Pancreas (tissue), 10 donors: Measurements from ENCODE around the gene DMRT2. TPM values are rescaled to one million over a fixed set of nuclear protein-coding genes. Genes with fewer than 3 reads are reported as not detected.
A peak's percentile ranks its signal among the peaks of the same experiment; 100 is the strongest.

Experiments used
- ATAC-seq, 4 donors: fragments of 200-7000 bp; cut with Tn5 transposase; one replicate each; pipeline versions ENCODE4 v1.8.0 to v1.9.1; 2020; ENCODE audit warnings: mild to moderate bottlenecking in 4 of 4, moderate library complexity in 4 of 4
- DNase-seq, 6 donors: peaks; one replicate each; pipeline ENCODE4 v3.0.0-alpha.2; 2020
- FAIRE-seq: peaks from 2 replicates; lab custom pipeline; 2012; peaks lifted over from hg19 to GRCh38; lab: Jason Lieb, UNC
- H3K27ac ChIP-seq, 4 donors: fragments of 200-600 bp; sonication (generic); 1 replicate in 3 of 4; 2 replicates in 1 of 4; pipeline versions ENCODE4 v1.5.0 to v1.8.0; 2020
- H3K27me3 ChIP-seq, 4 donors: fragments of 200-600 bp; one replicate each; pipeline ENCODE4 v1.8.0; 2021
- H3K36me3 ChIP-seq, 3 donors: fragments of 200-600 bp; sonication (generic) in 1 of 3; one replicate each; pipeline versions ENCODE4 v1.5.0 to v1.8.0; 2020 to 2021
- H3K4me1 ChIP-seq, 3 donors: fragments of 200-600 bp; one replicate each; pipeline ENCODE4 v1.8.0; 2021
- H3K4me3 ChIP-seq, 4 donors: fragments of 200-600 bp; sonication (generic) in 2 of 4; one replicate each; pipeline versions ENCODE4 v1.5.0 to v1.8.0; 2020 to 2021
- H3K9me3 ChIP-seq, 4 donors: fragments of 200-600 bp; one replicate each; pipeline ENCODE4 v1.8.0; 2021
- WGBS, 2 donors: extraction: QIAGEN DNeasy Blood & Tissue Kit; methylation state at CpG; one replicate each; pipeline ENCODE4 v1.1.7; 2013; 5-methylcytosine and 5-hydroxymethylcytosine counted together
- intact Hi-C, 3 donors: fragments of 100-400 bp; cut with DNase I; formaldehyde crosslinking; loops; one replicate each; pipeline versions ENCODE4 v1.11.1 to v1.14.2; 2022
- polyA plus RNA-seq, 2 donors: library from polyadenylated mRNA; stranded (reverse); fragments of 200-250 nt; gene quantifications; one replicate each; pipeline ENCODE4 v1.2.3, GENCODE V29; 2013
- total RNA-seq, 6 donors: library from RNA; stranded (reverse); fragmentation: NEBNext Ultra II Directional in 4 of 6; extraction: Animal tissue kit (Norgen Biotek cat#: 25700) in 4 of 6; gene quantifications; one replicate each; pipeline versions ENCODE4 v1.2.1 to v1.2.4, GENCODE V29; 2021 to 2023
- TF ChIP-seq, protein P1 (sequence below), 4 donors: fragments of 200-600 bp; sonication (generic) in 3 of 4; IDR thresholded peaks; one replicate each; pipeline versions ENCODE4 v1.5.0 to v1.8.0; 2021; ENCODE audit warnings: antibody characterized with exemption in 4 of 4
- donor health status: healthy with polysubstance abuse.
- donor health status: DM: no; HTN: no; CAD: no; lungs with moderate emphysema.
- donor health status: DM: no; HTN: no; CAD: no.
- donor health status: control.
- donor health status: control.
- donor health status: Bipolar disorder and iron deficiency.
- donor health status: DM: yes; HTN: yes; CAD: no.
- donor health status: DM: no; HTN: no; CAD: no.
- donor health status: DM: no; HTN: no; CAD: no.
- donor health status: DM: yes; HTN: yes; CAD: no.

The DMRT2 gene
- total and polyA plus RNA-seq, 8 donors, result 0.07 to 0.14 TPM; not detected in 6

GRCh38 chr9:1014640-1015039 lies 35.5 kb upstream of the DMRT2 start:
- H3K36me3 ChIP-seq, result no peaks in the 10 kb centered on the region
- H3K9me3 ChIP-seq, result no peaks in the 10 kb centered on the region
- no peak for DNase-seq
- H3K4me1 ChIP-seq, result no peaks in the 10 kb centered on the region
- no peak overlapping the region for H3K4me3 ChIP-seq
- H3K27ac ChIP-seq, result no peak overlapping the region
- WGBS, 2 donors, result 79 to 93% methylated on average over 2 of the region's 2 CpGs
- TF ChIP-seq, protein P1, sequence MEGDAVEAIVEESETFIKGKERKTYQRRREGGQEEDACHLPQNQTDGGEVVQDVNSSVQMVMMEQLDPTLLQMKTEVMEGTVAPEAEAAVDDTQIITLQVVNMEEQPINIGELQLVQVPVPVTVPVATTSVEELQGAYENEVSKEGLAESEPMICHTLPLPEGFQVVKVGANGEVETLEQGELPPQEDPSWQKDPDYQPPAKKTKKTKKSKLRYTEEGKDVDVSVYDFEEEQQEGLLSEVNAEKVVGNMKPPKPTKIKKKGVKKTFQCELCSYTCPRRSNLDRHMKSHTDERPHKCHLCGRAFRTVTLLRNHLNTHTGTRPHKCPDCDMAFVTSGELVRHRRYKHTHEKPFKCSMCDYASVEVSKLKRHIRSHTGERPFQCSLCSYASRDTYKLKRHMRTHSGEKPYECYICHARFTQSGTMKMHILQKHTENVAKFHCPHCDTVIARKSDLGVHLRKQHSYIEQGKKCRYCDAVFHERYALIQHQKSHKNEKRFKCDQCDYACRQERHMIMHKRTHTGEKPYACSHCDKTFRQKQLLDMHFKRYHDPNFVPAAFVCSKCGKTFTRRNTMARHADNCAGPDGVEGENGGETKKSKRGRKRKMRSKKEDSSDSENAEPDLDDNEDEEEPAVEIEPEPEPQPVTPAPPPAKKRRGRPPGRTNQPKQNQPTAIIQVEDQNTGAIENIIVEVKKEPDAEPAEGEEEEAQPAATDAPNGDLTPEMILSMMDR (IDR thresholded peaks at IDR 0.05), result no peak
- no peak for ATAC-seq
- no peak for FAIRE-seq
- intact Hi-C loops, result no loop called here
- peaks cover 0 to 4% (median 0%) of the 10 kb centered on the region in 4 donors for H3K27me3 ChIP-seq

DNA sequence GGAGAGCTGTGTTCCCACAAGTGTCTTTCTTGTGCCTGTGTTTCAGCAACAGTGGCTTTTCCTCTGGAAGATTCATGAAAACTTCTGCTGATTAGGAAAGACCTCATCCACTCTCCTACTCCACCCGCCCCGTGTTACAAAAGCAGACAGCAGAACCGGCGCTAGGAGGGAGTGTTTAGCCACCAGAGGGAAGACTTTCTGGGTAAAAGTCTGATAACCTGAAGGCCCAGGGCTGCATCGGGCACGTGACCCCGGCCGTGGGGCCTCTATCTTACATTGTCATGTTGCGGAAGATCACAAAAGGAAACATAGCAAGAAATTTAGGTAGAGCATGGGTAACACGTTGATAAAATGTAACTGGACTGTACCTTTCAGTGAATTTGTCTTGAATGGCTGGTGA lies 32.0 kb upstream of the DMRT2 start:
- WGBS, 2 donors, result 12% methylated on average over 10 of the region's 10 CpGs
- H3K4me1 ChIP-seq, result no peaks in the 10 kb centered on the region
- H3K4me3 ChIP-seq, result no peak overlapping the region
- no peak for FAIRE-seq
- H3K27me3 ChIP-seq, result peaks cover 0 to 6% (median 0%) of the 10 kb centered on the region in 4 donors
- H3K36me3 ChIP-seq, result no peaks in the 10 kb centered on the region
- H3K9me3 ChIP-seq, result no peaks in the 10 kb centered on the region
- TF ChIP-seq, protein P1 (IDR thresholded peaks at IDR 0.05), result peak in 2 of 4 donors; percentile 12 to 16
- ATAC-seq, result peak in 3 of 4 donors; percentile 59 to 69 (median 66)
- DNase-seq, result peak in 1 of 6 donors; percentile 15
- intact Hi-C loops, result no loop called here
- H3K27ac ChIP-seq, result no peak overlapping the region

- 73 to 87% methylated on average over 1 of the region's 1 CpG for WGBS, 2 donors
- intact Hi-C loops, result no loop called here
- FAIRE-seq (no peak), DNase-seq (no peak), ATAC-seq (no peak)
- no peak overlapping the region for H3K4me3 ChIP-seq
- H3K36me3 ChIP-seq, result no peaks in the 10 kb centered on the region
- TF ChIP-seq, protein P1 (IDR thresholded peaks at IDR 0.05), result no peak
- H3K9me3 ChIP-seq, result no peaks in the 10 kb centered on the region
- H3K27me3 ChIP-seq, result peaks cover 0 to 6% (median 0%) of the 10 kb centered on the region in 4 donors
- H3K27ac ChIP-seq, result no peak overlapping the region
- H3K4me1 ChIP-seq, result no peaks in the 10 kb centered on the region
Measured at GRCh38 chr9:1024112-1024511, 26.0 kb upstream of the DMRT2 start.

GRCh38 chr9:1025131-1025530 lies 25.0 kb upstream of the DMRT2 start:
- H3K4me3 ChIP-seq, result no peak overlapping the region
- H3K9me3 ChIP-seq, result no peaks in the 10 kb centered on the region
- ATAC-seq (no peak), FAIRE-seq (no peak), DNase-seq (no peak)
- H3K27ac ChIP-seq, result no peak overlapping the region
- H3K27me3 ChIP-seq, result peaks cover 0 to 2% (median 0%) of the 10 kb centered on the region in 4 donors
- 77 to 79% methylated on average over 8 of the region's 8 CpGs for WGBS, 2 donors
- H3K4me1 ChIP-seq, result no peaks in the 10 kb centered on the region
- no peaks in the 10 kb centered on the region for H3K36me3 ChIP-seq
- intact Hi-C loops, result no loop called here
- TF ChIP-seq, protein P1 (IDR thresholded peaks at IDR 0.05), result no peak

- H3K4me1 ChIP-seq, result no peaks in the 10 kb centered on the region
- TF ChIP-seq, protein P1 (IDR thresholded peaks at IDR 0.05), result no peak
- H3K27me3 ChIP-seq, result peaks cover 0 to 2% (median 0%) of the 10 kb centered on the region in 4 donors
- DNase-seq (no peak), FAIRE-seq (no peak), ATAC-seq (no peak)
- no peaks in the 10 kb centered on the region for H3K9me3 ChIP-seq
- no peak overlapping the region for H3K27ac ChIP-seq
- intact Hi-C loops, result no loop called here
- H3K4me3 ChIP-seq, result no peak overlapping the region
- no peaks in the 10 kb centered on the region for H3K36me3 ChIP-seq
Measured at GRCh38 chr9:1026219-1026618, 23.9 kb upstream of the DMRT2 start.
